GM21447 (cell line): Measurements from ENCODE around the gene ZNF280D.
"Not testable (repeated sequence)": the region's sequence is repeated elsewhere in the genome, so short reads cannot be mapped to it uniquely, and the experiment has no call there.

Experiments
- ATAC-seq: cut with Tn5 transposase; IDR thresholded peaks from one replicate; pipeline ENCODE4 v1.9.1; 2021; ENCODE audit not compliant: unreplicated experiment

The ZNF280D gene, protein sequence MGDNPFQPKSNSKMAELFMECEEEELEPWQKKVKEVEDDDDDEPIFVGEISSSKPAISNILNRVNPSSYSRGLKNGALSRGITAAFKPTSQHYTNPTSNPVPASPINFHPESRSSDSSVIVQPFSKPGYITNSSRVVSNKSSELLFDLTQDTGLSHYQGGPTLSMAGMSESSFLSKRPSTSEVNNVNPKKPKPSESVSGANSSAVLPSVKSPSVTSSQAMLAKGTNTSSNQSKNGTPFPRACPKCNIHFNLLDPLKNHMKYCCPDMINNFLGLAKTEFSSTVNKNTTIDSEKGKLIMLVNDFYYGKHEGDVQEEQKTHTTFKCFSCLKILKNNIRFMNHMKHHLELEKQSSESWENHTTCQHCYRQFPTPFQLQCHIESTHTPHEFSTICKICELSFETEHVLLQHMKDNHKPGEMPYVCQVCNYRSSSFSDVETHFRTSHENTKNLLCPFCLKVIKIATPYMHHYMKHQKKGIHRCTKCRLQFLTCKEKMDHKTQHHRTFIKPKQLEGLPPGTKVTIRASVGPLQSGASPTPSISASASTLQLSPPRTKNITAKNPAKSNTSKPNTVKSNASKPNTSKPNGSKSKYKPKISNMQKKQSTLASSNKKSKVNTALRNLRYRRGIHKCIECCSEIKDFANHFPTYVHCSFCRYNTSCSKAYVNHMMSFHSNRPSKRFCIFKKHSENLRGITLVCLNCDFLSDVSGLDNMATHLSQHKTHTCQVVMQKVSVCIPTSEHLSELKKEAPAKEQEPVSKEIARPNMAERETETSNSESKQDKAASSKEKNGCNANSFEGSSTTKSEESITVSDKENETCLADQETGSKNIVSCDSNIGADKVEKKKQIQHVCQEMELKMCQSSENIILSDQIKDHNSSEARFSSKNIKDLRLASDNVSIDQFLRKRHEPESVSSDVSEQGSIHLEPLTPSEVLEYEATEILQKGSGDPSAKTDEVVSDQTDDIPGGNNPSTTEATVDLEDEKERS

DNA sequence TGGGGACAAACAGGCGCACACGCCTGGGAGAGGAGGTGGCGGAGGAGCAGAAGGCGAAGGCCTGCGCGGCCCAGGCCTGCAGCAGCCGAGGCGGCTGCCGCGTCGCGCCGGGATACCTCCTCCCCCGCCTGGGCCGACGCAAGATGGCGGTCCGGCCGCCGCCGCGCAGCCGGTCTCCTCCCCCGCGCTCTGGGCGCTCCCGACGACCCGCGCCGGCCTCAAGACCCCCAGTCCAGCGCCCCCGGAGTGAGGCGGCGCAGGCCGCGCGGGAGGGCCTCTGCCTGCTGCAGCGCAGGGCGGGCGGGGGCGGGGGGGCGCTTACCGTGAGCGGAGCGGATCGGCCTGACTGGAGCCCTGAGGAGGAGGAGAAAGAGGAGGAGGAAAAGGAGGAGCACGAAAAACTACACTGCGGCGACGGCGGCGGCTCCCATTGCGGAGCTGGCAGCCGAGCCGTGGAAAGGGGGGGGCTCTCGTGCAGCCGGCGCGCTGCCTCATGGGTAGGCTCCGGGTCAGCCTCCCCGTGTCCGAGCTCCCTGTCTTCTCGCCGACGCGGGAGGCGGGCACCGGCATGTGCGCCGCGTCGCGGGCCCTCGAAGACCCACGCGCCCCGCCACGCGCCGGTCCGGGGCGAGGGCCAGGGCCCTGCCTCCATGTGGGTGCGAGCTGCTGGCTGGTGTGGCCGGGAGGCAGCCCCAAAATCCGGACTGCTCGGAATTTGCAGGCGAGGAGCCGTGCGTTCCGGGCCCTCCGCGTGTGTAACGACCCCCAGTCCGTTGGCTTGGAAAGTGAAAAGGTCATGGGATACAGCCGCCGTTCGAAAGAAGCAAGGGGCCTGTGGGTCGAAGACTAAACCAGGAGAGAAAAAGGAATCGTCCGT lies at the start of gene ZNF280D:
Gene ZNF280D (minus strand): TSS at position 374 of the 877 bp plus-strand sequence. CDS start 26,400 bp downstream, outside the sequence.
- ATAC-seq, result peak; percentile 68

DNA sequence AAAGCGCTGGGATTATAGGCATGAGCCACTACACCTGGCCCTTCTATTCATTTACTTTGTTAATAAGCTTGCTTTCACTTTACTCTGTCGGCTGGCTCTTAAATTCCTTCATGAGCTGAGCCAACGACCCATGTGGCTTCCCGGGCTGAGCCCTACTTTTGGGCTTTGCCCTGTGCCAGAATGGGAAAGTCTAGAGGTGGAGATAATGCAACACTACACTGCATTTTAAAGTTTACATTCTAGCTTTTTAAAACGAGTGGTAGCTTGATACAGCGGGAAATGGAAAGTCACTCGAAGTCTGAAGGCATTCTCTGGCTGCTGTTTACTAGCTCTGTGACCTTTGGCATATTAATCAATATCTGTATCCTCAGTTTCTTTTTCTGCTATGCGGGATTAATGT lies 49.0 kb upstream of the ZNF280D start:
- ATAC-seq, result no peak

DNA sequence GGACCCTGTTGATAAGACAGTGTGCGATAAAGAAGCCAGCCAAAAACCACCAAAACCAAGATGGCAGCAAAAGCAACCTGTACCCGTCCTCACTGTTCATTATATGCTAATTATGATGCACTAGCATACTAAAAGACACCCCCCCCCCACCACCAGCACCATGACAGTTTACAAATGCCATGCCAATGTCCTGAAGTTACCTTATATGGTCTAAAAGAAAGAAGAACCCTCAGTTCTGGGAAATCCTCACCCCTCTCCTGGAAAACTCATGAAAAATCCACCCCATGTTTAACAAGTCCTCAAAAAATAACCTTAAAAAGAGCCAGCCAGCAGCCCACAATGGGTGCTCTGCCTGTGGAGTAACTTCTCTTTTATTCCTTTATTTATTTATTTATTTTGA lies 48.4 kb upstream of the ZNF280D start:
- ATAC-seq, result no peak

DNA sequence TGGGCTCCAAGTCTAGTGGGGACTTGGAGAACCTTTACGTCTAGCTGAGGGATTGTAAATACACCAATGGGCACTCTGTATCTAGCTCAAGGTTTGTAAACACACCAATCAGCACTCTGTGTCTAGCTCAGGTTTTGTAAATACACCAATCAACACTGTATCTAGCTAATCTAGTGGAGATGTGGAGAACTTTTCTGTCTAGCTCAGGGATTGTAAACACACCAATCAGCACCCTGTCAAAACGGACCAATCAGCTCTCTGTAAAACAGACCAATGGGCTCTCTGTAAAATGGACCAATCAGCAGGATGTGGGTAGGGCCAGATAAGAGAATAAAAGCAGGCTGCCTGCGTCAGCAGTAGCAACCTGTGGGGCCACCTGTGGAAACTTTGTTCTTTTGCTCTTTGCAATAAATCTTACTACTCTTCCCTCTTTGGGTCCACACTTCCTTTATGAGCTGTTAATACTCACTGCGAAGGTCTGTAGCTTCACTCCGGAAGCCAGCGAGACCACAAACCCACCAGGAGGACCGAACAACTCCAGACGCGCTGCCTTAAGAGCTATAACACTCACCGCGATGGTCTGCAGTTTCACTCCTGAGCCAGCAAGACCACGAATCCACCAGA lies 46.9 kb upstream of the ZNF280D start:
- ATAC-seq, result not testable (repeated sequence)

DNA sequence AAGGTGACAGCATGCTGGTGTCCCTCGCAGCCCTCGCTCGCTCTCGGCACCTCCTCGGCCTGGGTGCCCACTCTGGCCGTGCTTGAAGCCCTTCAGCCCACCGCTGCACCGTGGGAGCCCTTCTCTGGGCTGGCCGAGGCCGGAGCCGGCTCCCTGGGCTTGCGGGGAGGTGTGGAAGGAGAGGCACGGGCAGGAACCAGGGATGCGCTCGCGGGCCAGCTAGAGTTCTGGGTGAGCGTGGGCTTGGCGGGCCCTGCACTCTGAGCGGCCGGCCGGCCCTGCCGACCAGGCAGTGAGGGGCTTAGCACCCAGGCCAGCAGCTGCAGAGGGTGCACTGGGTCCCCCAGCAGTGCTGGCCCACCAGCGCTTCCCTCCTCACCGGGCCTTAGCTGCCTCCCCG lies 46.1 kb upstream of the ZNF280D start:
- not testable (repeated sequence) for ATAC-seq

DNA sequence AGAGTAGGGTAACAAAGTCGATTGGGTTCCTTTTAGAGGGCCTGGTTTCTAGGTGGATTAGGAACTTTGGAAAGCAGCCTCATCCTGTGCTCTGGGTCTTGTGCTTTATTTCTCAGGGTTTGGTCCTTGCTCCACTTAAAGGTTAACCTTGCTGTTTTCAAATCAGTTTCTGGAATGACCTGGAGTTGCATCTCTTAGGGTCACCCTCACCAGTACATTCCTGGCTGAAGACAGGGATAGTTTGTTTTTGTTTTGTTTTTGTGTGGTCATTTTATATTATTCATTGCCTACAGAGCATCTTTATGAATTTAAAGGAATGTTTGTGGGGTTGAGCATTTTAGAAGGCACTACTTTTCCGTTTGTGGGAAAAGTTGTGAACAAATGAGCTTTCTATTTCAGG lies 45.5 kb upstream of the ZNF280D start:
- no peak for ATAC-seq

DNA sequence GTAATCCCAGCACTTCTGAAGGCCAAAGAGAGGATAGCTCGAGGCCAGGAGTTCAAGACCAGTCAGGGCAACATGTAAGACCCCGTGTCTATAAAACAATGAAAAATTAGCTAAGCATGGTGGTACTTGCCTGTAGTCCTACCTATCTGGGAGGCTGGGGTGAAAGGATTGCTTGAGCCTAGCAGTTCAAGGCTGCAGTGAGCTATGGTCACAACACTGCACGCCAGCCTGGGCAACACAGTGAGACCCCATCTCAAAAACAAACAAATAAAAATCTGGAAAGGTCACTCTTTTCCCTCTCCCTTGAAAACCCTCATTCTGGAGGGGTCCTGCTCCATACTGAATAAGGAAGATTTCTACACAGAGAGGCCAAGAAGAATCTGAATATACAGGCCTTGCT lies 43.5 kb upstream of the ZNF280D start:
- no peak for ATAC-seq

DNA sequence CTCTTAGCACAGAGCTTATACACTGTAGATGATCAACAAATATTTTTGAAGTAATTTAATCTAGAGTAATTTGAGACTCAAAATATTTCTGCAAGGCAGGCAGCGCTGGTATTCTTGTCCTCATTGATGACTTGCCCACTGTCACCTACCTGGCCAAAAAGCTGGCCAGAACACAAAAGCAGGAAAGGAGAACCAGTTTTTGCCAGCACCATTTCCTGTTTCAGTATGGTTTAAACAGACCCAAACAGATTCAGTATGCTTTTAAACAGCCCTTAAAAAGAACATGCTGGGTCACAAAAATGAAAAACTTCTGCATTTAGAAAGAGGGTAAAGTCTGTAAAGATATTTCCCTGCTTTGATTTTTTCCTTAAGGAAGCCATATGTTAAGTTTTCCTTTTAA lies 42.3 kb upstream of the ZNF280D start:
- ATAC-seq, result no peak

DNA sequence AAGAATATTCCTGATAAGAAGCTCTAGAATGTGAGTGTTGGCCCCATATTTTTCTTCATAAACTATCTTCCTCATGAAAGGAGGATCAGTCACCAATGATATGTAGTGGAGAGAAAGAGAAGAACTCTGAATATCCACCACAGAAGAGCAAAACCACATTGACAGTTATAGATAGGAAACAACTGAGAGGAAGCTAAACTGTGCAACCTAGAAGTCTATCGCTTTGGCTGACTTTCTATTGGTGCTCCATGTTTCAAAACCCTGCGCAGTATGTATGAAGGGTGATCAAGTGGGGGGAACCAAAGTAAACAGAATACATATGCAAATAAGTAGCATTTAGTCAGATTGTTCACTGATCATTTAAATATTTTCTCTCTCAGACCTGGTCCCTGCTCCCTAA lies 41.0 kb upstream of the ZNF280D start:
- ATAC-seq, result no peak

DNA sequence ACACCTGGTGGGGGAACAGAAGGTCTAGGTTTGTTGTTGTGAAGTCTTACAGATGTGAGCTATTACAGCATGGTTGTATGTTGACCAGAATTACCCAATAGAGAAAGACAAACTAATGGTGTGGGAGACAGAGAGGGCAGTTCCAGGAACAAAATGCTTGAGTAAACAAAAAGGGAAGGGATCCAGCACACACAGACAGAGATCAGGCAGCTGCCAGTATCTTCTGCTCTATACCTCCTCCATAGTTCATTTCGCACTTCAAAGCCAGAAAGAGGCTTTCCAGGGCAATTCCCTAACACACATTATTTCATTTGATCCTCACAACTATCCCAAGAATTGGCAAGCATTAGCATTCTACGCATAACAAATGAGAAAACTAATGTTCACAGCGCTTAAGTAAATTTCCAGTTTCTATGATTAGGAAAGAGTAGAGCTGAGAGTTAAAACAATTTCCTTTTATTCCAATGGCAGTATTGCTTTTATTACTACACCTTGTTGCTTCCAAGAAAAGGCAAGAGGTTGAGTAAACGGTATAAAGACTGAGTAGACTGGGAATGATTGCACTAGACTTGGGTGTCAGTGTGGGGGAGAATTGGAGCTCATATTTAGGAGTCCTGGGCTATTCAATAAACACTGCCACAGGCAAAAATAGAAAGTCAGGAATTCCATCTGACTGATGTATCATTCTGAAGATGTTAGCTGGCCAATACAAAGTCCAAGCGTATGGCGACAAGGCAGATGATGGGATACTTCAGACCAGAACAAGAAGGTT lies 39.7 kb upstream of the ZNF280D start:
- no peak for ATAC-seq

DNA sequence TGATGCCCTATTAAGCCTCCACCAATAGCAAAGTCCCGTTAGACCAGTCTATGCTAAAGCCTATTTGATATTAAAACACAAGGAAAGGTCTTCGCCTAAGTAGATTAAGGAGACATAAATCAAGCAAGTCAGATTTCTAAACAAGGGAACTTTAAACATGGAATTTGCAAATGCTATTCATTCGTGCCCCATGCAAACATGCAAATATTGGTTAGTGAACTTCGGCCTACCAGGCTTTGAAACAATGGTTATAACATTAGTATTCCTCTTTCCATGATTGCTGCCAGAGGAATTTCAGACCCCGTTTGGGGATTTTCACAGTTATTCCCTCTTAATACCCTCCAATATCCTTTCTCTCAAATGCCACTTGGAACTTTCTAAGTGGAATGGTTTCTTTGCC lies 36.9 kb upstream of the ZNF280D start:
- no peak for ATAC-seq

DNA sequence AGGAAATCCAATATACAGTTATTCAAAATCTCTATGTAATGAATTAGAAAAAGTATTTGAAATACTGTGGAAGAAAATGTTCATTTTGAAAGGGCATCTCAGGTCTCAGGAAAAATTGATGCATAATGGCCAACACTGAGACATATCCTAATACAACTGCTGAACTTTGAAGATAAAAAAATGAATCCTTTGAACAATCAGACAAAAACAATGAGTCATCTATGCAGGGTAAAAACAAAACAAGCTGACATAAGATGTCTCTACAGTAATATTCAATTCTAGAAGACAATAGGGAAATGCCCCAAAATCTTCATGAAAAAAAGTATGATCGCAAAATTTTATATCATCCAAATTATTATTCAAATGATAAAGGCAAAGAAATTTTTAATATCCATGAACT lies 34.0 kb upstream of the ZNF280D start:
- ATAC-seq, result no peak

DNA sequence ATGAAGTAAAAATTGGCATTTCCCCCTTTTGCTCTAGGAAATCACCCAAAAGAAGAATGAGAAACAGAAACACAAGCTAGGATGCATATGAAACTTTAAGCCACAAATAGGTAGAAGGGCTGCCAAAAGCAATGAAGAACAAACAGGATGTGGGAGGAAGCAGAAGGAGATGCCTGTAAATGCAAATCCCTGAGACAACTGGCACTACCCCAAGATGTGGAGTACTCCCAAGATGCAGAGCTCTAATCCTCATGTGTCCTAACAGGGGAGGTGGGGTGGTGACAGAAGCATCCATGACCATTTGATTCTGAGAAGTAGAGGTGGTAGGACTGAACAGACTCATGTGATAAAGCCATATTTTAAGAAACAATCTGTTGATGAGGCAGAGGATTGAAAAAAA lies 31.9 kb upstream of the ZNF280D start:
- ATAC-seq, result no peak

DNA sequence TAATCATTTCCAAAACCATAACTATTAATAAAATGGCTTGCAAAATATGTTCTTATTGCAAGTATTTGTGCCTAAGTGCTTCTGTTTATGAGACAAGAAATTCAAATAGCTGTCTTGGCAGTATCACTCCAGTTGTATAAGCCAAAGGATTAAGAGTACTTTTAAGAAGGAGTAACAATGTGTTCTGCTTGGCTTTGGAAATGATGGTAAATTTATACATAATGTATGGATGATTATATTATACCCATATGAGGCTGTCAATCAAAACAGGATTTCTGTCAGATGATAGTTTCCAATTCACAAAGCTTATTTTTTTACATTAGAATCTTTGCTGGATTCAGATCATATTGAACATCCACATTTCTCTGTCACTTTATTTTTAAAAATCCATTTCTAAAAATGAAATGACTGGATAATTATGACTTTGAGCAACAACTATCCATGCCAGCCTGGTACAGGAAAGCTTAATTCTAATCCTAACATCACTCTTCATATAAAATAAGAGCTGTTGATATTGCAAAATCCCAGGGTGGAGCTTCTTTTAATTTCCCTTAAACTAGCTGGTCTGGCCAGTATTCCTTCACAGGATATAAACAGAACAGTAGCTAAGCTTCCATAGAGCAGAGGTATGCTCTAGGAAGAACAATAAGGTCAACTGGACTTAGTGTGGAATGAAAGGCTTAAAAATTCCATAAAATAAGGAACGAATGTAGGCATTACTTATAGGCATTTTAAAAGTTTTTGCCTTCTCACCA lies 30.0 kb upstream of the ZNF280D start:
- ATAC-seq, result no peak

DNA sequence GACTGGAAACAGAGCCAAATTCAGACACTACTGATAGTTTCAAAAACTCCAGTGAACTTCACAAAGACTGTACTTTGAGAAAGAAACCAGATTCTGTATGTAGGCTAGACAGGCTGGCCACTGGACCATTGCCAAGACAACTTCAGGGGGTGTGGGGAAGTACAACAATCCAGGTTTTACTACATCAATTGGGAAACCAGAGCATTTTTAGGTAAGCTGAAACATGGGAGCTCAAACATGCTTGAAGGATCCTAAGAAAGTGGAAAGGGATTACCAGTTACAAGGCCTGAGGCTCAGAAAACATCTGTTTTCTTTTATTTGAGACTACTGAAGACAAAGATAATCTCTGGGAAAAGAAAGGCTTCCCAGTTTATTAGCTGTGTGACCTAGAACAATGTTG lies 26.9 kb upstream of the ZNF280D start:
- ATAC-seq, result no peak

DNA sequence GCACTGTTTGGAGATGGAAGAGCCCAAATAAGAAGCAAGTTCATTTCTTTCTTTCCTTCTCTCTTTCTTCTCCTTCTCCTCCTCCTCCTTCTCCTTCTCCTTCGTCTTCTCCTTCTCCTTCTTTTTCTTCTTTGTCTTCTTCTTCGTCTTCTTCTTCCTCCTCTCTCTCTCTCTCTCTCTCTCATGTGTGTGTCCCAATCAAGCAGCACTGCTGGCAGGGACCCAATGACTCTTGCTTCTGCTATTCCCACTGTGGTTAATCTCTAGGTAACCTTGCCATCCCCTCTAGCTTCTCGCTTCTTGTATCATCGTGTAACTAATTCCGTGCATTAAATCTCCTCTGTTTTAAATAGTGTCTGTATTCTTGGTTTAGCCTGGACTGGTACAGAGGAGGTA lies 26.1 kb upstream of the ZNF280D start:
- no peak for ATAC-seq

DNA sequence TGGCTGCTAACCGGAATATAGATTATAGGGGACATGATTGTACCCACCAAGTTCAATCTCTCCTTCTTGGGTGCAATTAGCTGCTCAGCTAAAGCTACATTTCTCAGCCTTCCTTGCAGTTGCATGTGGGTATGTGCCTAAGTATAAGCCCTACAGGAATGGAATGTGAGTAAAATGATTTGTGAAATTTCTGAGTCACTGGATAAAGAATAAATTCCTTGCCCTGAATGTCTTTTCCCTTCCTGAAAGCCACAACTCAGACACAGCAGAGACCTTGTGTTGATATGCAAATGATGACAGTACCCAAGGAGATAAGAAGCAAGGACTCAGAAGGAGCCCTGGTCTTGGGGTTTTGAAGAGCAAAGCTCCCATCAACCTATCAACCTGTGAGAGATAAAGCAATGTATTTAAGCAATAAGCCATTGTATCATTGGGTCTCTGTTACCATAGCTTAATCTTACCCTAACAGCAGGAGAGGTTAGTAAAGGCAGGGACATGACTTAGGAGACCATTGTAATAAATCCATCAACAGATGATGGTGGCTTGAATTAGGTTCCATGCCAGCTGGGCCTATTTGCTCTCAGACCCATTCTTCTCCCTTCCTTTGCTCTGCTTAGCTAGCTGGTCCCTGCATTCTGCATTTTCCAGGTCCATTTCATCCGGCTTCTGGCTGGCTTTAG lies 25.6 kb upstream of the ZNF280D start:
- no peak for ATAC-seq

DNA sequence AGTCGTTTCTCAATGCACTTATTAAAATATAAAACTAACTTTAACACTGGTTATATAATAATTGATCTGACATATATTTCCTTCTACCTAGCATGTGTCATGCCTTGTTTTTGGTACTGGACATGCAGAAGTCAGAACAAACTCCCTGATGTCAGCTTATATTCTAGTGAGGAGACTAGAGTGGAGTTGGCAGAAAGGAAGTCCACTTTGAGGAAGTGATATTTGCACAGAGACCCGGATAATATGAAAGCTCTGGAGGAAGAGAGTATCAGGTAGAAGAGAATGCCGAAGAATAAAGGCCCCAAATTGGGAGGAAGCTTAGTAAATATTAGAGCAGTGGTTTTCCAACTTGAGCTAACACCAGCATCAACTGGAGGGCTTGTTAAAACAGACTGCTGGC lies 24.6 kb upstream of the ZNF280D start:
- no peak for ATAC-seq
